Esophagus squamous epithelium (tissue), 4 donors: Measurements from ENCODE around the gene DIDO1.

Source experiments
- POLR2A ChIP-seq, 4 donors: fragments of 450-650 bp; IDR thresholded peaks; one replicate each; pipeline ENCODE4 v1.6.1; 2017; ENCODE audit warnings: antibody characterized with exemption in 4 of 4, mild to moderate bottlenecking in 4 of 4, moderate library complexity in 3 of 4
- TF ChIP-seq, protein P1 (sequence below), 6 experiments: fragments of 450-650 bp in 4 of 6; fragments of 200-600 bp in 2 of 6; sonication (generic) in 2 of 6; IDR thresholded peaks; one replicate each; pipeline ENCODE4 v1.5.1; 2016 to 2019; ENCODE audit warnings: antibody characterized with exemption in 6 of 6, mild to moderate bottlenecking in 4 of 6, moderate library complexity in 4 of 6

DNA sequence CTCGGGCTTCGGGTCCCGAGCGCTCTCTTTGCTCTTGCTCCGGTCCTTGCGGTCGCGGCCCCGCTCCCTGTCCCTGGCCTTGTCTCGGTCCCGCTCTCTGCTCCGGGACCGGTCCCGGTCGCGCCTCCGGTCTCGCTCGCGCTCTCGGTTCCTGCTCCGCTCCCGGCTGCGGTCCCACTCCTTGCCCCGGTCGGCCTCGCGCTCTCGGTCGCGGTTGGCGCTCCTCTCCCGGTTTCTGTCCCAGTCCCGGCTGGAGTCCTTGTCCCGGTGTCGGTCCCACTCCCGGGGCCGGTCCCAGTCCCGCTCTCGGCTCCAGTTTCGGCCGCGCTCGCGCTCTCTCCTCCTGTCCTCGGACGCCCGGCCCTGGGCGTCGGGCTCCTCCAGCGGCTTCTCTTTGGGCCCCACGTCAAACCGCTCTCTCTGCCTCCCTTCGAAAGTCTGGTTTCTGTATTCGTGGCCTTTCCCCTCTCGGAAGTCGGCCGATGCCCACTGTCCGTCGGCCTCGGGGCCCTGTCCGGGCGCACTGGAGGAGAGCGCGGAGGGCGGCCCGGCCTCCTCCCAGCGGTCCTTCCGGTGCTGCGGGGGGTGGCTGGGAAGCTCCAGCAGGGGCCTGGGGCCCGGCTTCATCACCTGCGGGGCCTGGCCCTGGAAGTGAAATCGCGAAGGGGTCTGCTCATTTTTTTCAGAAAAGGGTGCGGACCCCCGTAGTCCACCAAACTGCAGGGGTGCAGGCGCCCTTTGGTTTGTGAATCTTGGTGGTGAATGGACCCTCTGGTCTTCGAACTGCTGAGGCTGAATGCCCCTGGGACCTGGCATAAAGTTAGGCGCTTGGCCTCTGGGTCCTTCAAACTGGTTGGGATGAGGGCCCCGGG lies 46.8 kb downstream of the DIDO1 start:
- TF ChIP-seq, protein P1, sequence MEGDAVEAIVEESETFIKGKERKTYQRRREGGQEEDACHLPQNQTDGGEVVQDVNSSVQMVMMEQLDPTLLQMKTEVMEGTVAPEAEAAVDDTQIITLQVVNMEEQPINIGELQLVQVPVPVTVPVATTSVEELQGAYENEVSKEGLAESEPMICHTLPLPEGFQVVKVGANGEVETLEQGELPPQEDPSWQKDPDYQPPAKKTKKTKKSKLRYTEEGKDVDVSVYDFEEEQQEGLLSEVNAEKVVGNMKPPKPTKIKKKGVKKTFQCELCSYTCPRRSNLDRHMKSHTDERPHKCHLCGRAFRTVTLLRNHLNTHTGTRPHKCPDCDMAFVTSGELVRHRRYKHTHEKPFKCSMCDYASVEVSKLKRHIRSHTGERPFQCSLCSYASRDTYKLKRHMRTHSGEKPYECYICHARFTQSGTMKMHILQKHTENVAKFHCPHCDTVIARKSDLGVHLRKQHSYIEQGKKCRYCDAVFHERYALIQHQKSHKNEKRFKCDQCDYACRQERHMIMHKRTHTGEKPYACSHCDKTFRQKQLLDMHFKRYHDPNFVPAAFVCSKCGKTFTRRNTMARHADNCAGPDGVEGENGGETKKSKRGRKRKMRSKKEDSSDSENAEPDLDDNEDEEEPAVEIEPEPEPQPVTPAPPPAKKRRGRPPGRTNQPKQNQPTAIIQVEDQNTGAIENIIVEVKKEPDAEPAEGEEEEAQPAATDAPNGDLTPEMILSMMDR (IDR thresholded peaks at IDR 0.05), result no peak
- TF ChIP-seq POLR2A (IDR thresholded peaks at IDR 0.05), result no peak
